PFSK-1 (cell line): ENCODE measurements around the gene TTC39C.

Experiments
- POLR2AphosphoS5 ChIP-seq: IDR thresholded peaks from 2 replicates; pipeline ENCODE4 v1.6.1; 2012; ENCODE audit warnings: low read depth, mild to moderate bottlenecking, control low read depth, low read length, moderate library complexity
- REST ChIP-seq, 2 experiments: IDR thresholded peaks; 2 replicates each; pipeline versions ENCODE4 v1.6.1 to v1.8.0; 2011 to 2012; ENCODE audit warnings: low read depth in 2 of 2, low read length in 2 of 2, control low read depth in 1 of 2, inconsistent platforms in 1 of 2, mild to moderate bottlenecking in 1 of 2, moderate library complexity in 1 of 2; ENCODE audit not compliant: insufficient read depth in 1 of 2
- TAF1 ChIP-seq: IDR thresholded peaks from 2 replicates; pipeline ENCODE4 v1.6.1; 2012; ENCODE audit warnings: low read length, control low read depth, borderline replicate concordance; ENCODE audit not compliant: insufficient read depth

GRCh38 chr18:24014986-24015638, 558 bp downstream of the TTC39C start:
- TF ChIP-seq POLR2AphosphoS5 (no peak), REST (IDR thresholded peaks at IDR 0.05; ENCODE audit: insufficient read depth in 1 of 2, low read depth in 2 of 2, low read length in 2 of 2) (no peak), TAF1 (0 out of 2 replicates have a peak, but pooled peaks have one; percentile 25)
